ENCODE measurements around the gene CNTNAP4.

CNTNAP4 gene

DNA sequence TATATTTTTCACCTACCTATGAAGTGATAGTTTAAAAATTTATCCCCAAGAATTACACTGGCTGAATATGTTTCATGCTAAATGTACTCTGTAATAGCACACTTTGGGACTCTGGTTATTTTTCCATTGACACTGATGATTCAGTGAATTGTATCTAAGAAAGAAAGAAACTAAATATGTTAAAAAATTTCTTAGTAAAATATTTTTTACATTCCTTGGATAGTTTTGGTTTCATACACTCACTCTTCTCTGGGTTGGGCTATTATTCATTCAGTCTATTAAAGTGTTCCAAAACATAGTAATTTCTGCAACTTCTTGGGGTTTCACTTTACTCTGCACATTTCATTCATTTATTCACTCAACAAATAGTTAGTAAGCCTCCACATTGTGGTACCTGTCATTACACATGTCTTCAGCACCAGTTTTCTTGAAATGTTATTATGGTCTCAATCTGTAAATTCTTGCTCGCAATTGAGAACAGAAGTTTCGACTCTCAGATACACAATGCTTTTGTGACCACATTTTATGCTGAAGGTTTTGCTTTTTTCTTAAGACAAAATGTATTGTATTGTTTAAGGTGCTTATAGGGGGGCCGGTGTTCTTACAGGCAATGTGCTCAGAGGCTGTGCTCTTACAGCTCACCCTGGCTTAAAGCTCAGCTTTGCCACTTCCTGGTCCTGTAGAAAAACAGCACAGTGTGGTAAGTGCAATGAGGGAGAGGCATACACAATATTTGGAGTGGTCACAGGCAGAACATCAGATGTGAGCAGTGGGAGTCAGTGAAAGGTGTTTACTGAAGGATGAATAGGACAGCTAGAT lies 17.4 kb downstream of the CNTNAP4 start:
- peak in 1 of 2 donors; percentile 15 for DNase-seq (ENCODE audit: low read depth in 2 of 2)
- H3K4me3 ChIP-seq (replicated peaks in 1 of 2; ENCODE audit: low read depth in 2 of 2, low read length in 2 of 2), result no peak overlapping the region
- TF ChIP-seq, protein P1, sequence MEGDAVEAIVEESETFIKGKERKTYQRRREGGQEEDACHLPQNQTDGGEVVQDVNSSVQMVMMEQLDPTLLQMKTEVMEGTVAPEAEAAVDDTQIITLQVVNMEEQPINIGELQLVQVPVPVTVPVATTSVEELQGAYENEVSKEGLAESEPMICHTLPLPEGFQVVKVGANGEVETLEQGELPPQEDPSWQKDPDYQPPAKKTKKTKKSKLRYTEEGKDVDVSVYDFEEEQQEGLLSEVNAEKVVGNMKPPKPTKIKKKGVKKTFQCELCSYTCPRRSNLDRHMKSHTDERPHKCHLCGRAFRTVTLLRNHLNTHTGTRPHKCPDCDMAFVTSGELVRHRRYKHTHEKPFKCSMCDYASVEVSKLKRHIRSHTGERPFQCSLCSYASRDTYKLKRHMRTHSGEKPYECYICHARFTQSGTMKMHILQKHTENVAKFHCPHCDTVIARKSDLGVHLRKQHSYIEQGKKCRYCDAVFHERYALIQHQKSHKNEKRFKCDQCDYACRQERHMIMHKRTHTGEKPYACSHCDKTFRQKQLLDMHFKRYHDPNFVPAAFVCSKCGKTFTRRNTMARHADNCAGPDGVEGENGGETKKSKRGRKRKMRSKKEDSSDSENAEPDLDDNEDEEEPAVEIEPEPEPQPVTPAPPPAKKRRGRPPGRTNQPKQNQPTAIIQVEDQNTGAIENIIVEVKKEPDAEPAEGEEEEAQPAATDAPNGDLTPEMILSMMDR (IDR thresholded peaks at IDR 0.05; ENCODE audit: low read depth, low read length), result no peak

DNA sequence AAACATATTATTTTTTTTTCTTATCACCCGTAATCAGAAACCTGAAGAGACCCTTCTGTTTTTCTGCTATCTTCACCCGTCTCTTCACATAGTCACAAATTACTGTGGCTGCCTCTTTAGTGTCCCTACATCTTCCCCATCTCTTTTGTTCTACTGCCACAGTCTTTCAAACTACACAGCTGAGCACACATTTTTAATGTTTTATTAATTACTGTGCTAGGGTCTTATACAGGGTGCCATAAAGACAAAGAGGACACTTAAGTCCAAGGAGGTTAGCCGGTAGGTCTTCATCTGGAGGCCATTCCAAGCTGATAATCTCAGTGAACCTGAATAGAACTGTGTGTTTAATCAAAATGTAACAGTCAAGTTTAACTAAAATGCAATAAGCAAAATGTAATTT lies 20.7 kb downstream of the CNTNAP4 start:
- TF ChIP-seq, protein P1 (IDR thresholded peaks at IDR 0.05; ENCODE audit: low read depth, low read length), result no peak
- no peak for DNase-seq (ENCODE audit: low read depth in 2 of 2)
- H3K4me3 ChIP-seq (replicated peaks in 1 of 2; ENCODE audit: low read depth in 2 of 2, low read length in 2 of 2), result no peak overlapping the region

DNA sequence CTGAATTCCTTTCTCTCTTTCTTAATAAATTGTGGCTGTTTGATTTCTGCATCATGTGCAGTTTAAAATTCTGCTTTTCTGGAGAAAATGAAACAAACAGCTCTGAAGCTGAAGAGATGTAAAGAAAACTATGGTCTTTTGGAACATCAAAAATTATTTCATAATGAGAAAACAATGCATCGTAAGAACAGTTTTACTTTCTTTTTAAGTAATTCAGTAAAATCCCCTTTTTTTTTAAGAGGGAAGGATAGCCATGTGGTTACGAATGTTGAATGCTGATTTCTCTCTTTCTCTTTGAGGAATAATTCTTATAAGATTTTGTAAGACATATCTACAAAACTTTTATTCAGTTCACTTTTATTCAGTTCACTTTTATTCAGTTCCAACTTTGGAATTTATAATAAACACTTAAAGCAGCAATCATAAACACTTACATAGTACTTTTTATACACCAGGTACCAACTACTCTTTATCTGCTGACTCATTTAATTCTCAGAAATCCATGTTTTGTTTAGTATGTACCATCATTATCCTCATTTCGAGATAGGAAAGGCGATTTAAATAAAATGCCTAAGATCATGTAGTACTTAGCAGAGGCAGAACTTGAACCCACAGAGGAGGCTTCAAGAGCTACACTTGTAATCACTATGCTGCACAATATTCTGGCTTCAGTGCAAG lies 26.6 kb downstream of the CNTNAP4 start:
- no peak for DNase-seq (ENCODE audit: low read depth in 2 of 2)
- TF ChIP-seq, protein P1 (IDR thresholded peaks at IDR 0.05; ENCODE audit: low read depth, low read length), result no peak
- no peak overlapping the region for H3K4me3 ChIP-seq (replicated peaks in 1 of 2; ENCODE audit: low read depth in 2 of 2, low read length in 2 of 2)

DNA sequence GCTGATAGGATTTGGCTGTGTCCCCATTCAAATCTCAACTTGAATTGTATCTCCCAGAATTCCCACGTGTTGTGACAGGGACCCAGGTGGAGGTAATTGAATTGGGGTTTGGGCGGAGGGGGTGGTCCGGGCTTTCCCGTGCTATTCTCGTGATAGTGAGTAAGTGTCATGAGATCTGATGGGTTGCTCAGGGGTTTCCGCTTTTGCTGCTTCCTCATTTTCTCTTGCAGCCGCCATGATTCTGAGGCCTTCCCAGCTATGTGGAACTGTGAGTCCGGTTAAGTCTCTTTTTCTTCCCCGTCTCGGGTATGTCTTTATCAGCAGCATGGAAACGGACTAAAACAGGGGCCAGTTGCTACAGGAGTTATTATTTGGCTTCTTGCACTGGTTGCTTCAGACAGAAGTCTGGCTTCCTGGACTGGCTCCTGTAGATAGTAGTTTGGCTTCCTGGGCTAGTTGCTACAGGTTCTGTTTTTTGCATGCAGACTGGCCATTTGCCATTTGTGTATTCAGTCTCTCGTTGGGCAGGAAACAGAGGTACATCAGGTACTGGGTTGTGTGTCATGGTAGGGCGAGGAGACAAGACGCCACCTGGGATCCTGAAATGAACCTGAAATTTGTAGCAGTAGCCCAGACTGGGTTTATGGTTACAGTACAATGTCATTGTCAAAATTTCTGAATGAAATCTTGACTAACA lies 32.6 kb downstream of the CNTNAP4 start:
- TF ChIP-seq, protein P1 (IDR thresholded peaks at IDR 0.05; ENCODE audit: low read depth, low read length), result no peak
- DNase-seq (ENCODE audit: low read depth in 2 of 2), result no peak
- H3K4me3 ChIP-seq (replicated peaks in 1 of 2; ENCODE audit: low read depth in 2 of 2, low read length in 2 of 2), result no peak overlapping the region

DNA sequence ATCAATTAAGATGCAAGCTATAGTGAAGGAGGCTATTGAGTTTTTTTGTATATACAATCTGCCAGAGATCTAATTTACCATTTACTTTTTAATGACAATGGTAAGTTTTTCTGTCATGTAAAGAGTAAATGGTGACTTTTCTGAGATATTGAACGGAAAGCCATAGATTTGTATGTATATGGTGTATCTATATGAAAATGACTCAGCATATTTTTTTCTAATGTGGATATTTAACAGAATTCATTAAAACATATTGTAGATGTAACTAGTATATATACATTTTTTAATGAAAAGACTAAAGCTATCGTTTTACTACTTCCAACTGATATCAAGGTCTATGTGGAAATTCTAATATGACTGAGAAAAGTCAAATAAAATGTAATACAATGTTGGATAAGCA lies 34.1 kb downstream of the CNTNAP4 start:
- H3K4me3 ChIP-seq (replicated peaks in 1 of 2; ENCODE audit: low read depth in 2 of 2, low read length in 2 of 2), result no peak overlapping the region
- TF ChIP-seq, protein P1 (IDR thresholded peaks at IDR 0.05; ENCODE audit: low read depth, low read length), result no peak
- DNase-seq (ENCODE audit: low read depth in 2 of 2), result no peak

DNA sequence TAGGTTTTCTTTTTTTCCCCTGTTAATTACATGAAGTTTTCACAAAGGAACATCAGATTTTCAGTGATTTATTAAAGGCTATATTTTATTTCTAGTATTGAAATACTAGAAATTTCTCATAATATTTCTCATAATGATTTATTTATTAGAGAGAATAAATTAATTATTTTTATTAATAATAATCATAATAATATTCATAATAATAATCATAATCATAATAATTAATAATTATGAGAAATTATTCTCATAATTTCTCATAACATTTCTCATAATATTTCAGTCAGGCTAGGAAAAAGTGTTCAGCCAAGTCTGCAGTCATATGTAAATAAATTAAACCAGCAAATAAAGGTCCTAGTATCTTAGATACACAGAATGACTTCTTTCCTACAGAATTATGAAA lies 41.4 kb downstream of the CNTNAP4 start:
- TF ChIP-seq, protein P1 (IDR thresholded peaks at IDR 0.05; ENCODE audit: low read depth, low read length), result no peak
- no peak for DNase-seq (ENCODE audit: low read depth in 2 of 2)
- H3K4me3 ChIP-seq (replicated peaks in 1 of 2; ENCODE audit: low read depth in 2 of 2, low read length in 2 of 2), result no peak overlapping the region
